Activated CD8-positive, alpha-beta memory T cell treated with anti-CD3 and anti-CD28 coated beads, Interleukin-2, amount 50 U/mL, for 1 hour (primary cell): Measurements from ENCODE around the gene PAM16.

Experiments used
- DNase-seq: peaks from one replicate; pipeline ENCODE4 v3.0.0-alpha.2; 2020; ENCODE audit errors: extremely low read depth

PAM16 gene

DNA sequence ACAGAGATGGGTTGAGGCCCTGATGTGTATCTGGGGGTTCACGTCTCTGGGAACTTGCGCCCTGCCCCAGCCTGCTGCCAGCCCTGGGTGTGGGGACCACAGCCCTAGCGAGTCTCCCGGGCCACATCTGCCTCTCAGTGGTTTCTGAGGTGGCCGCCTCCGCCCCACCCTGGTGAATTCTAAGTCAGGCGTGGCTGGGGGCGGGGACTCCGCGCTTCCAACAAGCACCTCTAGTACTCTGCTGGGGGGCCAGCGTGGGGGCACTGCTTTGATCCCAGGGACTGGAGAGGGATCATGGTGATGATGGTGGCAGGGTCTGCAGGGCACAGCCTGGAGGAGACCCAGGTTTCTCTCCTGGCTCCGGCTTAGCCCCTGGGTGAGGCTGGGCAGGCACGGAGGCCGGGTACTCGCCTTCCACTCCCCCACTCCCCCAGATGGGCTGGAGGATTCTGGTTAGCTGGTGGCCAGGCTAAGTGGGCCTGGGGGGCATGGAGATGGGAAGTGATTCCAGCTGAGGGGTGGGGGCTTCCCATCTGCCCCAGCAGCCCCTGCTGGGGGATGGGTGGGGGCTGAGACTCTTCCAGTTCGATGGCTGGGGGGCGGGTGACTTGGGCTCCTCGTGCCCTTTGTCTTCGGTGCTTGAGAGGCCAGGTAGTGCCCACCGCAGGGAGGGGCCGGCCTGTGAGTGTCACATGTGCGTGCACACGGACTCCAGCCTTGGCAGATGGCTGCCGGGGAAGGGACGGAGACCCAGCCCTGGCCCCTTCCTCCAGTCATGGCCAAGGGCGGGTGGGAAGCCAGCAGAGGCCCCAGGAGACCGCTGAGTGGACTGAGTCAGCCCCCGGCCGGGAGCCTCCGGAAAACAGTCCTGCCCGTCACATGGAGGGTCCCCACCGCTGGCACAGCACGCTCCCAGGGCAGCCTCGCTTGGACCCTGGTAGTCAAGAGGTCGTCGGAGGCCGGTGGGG is 31.4 kb downstream of the PAM16 start:
- no peak for DNase-seq

DNA sequence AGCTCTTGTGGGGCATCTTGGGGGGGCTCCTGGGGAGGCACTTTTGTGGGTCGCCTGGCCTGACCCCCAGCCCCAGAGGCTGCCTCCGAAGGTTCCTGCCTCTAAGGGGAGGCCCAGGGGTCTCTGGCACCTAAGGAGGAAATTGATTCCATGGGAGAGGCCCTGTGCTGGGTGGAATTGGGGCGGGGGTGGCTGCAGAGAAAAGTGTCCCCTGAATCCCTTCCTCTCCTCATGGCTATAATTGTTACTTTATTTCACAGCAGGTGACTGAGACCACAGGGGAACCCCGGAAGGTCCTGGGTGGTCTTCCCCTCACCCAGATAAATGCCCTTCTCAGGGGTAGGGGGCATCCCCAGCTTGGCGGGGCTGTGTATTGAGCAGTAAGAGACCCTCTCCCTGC is 32.2 kb downstream of the PAM16 start:
- DNase-seq = no peak

DNA sequence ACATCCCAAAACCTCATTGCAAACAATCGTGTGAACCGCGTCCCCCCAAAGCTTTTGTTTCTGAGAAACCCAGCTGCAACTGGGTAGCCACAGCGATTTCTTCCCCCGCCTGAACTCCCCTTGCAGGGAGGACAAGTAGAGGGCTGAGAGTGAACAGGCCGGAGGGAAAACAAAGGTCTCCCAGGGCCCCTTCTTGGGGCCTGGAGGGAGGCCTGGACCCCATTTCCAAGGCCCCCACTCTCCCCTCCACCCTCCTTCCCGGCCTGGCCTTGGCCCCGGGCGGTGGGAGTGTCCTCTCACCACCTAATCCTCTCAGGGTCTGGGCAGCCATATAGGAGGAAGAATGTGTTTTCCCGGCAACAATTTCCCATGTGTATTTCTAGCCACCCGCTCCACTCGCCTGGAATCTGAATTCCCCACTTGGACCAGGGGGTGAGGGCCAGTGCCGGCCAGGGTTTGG is 32.6 kb downstream of the PAM16 start:
- no peak for DNase-seq

DNA sequence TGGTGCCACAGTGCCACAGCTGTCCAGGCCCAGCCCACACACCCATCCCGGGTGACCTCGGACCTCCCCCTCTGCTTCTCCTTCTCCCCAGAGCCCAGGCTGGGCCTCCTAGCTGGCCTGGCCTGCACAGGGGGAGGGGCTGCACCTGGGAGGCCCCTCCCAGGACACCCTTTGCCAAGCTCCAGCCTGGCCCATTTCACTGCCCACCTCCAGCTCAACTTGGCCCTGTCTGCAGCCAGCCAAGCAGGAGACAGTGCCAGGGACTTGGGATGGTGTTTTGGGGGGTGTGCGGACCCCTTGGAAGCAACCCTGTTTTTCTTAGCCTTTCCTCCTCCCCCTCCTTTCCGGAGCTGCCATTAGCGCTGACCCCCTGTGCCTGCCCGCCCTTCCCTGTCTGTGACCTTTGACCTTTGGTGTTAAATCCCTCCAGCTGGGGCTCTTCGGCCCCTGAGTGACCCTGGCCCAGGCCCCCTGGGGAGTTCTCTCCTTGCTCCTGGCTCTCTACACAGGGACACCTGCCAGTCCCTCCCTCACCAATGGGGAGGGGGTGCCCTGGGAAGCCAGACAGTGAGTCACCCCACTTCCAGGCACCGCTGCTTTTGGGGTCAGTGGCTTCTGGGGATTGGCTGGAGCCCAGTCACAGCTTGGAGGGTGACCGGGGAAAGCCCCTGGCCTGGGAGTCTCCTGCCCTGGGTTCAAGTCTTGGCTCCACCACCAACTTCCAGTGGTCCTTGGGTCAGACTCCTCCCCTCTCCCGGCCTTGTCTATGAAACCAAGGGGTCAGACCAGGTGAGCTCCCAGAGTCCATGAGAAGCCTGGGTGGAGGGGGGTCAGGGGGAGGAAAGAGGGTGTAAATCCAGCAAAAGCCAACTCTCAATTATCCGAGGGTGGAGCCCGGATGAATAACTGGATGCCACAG is 33.3 kb downstream of the PAM16 start:
- no peak for DNase-seq

DNA sequence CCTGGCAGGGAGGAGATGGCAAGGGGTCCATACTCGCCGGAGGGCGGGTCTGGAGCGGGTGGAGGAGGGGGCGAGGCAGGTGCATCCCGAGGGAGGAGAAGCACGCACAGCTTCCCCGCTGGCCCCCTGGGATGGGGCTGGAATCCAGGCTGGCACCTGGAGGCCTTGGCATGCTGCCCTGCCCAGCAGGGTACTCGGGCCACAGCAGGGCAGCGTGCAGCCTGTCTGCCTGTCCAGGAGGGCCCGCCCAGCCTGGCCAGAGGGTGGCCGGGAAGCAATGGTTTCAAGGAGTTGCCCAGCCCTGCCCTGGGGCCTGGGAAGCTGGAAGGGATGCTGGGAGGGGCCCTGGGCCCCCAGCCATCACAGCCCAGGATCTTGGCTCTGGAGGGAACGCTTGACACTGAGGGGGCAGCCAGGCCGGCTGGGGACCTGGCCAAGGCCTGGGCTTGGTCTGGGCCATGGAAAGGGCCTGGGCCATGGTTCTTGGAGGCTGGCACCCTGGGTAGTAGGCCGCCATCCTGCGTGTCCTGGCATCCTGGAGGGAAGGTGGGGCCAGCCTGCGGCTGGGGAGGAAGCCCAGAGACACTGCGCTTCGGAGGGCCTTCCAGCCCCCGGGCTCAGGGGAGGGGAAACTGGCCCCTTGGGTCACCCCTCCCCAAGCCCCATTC is 34.1 kb downstream of the PAM16 start:
- no peak for DNase-seq

DNA sequence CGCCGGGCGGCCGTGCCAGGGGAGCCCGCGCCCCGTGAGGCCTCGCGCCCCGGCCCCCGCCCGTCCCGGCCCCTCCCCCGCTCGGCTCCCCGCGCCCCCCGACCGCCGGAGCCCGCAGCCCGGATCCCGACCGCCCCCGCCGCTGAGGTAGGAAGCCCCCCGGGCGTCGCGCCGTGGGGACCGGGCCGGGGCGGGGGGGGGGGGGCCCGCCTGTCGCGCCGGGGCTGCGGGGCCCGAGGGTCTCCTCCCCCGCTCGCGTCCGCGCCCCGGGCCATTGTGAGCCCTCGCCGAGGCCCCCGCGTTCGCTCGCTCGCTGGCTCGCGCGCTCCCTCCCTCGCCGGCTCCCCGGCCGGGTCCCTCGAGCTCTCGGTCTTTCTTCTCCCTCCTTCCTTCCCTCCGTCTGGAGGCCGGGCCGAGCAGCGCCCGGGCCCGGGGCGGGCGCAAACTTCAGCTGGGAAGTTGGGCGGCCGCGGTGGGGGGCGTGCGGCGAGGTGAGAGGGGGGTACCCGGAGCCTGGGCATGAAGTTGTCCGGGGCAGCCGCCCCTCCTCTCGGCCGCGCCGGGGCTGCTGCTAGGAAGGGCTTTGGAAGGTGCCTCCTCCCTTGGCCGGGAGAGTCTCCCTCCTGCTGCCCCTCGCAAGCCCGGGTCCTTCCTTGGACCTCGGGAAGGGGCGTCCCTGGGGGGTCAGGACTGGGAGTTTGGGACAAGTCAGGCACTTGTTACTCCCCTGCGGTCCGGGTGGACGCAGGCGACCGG is 34.8 kb downstream of the PAM16 start:
- no peak for DNase-seq

DNA sequence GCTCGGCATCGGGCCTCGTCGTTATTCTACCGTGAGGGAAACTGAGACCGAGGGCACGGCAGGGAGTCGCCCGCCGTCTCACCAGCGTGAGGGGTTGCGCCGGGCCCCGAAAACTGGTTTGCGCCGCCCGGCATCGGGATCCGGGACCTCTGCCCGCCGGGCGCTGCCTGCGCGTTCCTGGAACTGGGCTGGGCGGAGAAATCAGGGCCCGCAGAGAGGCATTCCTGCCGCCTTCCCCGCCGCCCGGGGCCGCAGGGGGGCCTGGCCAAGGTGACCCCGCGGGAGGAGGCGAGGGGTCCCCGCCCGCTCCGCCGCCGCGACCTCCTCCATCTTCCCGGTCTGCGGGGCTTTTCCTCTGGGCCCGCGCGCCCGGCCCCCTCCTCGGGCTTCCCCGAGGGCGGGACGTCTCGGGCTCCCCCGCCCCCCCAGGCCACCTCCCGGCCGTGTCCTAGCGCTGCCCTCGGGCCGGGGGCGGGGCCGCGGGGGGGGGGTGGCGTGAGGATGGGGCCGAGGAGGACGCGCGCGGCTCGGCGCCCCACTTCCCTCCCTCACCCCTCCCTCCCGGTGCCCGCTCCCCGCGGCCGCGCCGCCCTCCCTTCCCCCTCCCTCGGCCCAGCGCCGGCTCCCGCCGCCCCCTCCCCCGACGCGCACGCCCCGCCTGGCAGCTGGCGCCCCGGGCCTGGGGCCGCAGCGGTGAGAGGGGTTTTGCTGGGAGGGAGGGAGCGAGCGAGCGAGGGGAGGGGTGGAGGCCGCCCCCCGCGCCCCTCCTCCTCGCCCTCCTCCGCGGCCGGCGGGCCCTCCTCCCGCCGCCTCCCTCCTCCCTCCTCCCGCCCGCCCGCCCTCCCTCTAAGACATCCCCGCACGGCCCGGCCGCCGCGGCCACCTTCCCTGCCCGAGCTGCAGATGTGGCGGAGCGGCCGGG is 35.7 kb downstream of the PAM16 start, which contains the start of gene GLIS2:
Gene GLIS2 (plus strand): TSS at position 882 of the 922 bp plus-strand sequence. CDS start 16,214 bp downstream, outside the sequence.
- no peak for DNase-seq

DNA sequence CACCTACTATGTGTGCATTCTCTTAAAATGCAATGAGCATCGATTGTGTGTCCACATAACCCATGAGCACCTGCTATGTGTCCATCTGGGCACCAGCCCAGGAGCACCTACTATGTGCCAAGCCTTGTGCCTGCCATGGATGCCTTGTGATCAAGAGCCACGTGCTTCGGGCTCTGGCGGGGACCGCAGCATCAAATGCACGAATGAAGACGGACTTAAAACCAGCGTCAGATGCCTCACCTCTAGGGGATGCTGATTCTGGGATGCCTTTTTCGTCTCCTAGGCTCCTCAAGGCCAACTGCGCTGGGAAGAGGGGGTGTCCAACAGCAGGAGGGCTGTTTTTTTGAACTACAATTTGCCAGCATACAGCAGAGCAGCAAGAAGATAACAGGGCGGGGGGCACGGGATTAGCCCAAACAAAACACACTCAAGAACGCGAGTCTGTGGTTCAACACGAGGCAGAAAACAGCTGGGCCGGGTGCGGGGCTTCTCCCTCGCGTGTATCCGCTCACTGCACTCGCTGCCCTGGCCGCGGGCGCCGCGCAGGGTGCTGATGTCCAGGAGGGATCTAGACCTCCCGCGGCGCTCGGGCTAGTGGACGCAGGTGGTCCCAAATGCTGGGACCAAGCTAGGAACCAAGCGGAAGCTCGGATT is 36.5 kb downstream of the PAM16 start:
- DNase-seq = no peak

DNA sequence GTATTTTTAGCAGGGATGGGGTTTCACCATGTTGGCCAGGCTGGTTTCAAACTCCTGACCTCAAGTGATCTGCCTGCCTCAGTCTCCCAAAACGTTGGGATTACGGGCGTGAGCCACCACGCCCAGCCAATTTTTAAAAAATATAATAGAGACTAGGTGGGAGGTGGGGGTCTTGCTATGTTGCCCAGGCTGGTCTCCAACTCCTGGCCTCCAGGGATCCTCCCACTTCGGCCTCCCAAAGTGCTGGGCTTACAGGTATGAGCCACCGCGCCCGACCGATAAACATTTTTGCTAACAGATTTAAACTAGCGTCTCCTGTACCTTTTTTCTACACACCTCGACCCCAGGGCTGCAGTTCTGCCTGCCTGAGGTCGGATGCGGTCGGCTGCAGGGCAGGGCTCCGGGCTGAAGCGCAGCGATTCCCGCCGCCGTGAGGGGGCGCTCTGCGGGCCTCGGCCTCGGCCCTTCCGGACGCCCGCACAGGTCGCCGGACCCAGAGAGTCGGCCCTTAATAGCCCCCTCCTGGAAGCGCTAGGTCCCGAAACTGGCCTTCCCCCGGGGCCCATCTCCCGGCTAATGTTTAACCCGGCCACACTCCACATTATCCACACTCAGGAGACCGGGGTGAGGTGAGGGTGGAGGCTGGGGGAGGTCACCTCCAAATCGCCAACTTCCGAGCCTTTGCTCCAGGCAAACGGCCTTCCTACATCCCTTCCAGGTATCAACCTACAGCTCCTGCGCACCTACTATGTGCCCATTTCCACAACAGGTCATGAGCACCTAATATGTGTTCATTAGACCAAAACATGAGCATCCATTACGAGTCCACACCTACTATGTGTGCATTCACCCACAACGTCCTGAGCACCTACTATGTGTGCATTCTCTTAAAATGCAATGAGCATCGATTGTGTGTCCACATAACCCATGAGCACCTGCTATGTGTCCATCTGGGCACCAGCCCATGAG is 37.3 kb downstream of the PAM16 start:
- DNase-seq = no peak

DNA sequence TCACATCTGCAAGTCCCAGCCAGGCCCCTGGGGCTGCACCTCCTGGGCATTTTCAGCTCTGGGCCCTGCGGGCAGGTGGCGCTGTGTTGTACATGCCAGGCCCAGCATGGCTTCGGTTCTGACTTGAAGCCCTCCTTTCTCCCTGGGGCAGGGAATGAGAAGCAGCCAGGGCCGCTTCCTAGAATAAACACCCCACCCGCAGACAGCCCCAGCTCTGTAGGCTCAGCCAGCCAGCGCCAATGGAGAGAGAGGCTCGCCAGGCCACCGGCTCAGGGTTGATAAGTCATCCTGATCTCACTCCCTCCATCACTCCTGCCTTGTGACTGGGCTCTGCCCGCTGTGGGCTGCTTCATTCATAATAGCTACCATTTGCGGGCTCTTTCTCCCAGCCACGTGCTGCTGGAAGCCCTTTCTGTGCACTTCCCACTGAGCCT is 41.3 kb downstream of the PAM16 start:
- DNase-seq = peak; percentile 25

DNA sequence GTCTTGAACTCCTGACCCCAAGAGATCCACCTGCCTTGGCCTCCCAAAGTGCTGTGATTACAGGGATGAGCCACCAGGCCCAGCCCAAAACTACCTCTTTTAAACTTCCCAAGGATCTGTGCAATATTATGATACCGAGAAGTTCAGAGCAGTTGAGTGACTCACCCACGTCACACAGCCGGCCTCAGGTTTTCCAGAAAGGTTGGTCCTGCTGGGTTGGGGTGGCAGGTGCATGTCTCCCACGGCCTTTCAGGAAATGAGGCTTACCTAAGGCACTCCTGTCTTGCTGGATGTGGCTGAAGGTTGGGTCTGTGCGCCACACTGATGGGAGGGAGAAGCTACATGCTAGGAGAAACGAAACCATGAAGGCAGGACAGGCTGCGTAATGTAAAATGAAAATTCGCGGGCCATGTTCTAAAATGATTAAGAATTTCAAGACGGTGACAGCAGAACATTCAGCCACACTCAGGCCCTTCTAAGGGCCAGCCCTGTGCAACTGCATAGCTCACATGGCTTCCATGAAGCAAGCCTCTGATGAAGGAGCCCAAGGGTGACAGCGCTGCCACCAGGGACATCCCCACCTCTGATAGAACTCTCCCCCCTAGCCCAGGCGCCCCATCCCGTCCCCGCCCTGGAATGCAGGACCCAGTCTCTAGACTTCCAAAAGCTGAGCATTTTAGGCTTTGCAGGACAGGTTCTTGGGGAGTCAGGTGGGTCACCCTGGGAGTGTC is 41.9 kb downstream of the PAM16 start:
- DNase-seq = no peak

DNA sequence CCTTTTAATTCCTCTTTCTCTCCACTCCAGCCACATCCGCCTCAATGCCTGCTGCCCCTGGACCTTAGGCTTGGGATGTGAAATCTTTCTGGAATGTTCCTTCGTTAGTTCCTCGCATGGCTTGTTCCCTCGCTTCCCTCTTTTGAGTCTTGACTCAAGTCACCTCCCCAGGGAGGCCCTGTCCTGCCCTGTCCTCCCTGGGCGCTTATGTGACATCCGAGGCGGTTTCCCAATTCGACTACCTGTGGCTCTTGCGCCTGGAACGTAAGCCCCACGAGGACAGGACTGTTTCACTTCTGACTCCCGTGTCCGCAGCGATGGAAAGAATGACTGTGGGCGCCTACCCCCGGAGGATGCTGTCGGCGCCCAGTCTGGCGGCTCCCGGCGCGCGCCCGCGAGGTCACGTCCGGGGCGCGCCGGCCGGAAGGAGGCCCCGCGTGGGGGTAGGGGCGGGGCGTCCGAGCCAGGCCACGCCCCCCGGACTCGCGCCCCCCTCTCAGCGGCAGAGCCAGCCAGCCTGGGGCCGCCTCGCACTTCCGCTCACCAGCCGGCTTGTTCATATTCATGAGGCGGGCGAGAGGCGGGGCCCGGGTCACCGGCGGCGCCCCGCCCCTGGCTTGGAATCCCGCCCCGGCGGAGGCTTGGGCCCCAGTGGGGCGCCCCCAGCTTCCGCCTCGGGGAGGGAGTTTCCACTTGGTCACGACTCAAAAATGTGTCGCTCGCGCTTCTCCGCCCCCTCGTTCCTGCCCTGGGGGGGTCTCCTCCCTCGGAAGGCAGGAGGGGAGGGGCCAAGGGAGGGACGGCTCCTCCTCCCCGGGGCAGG is 43.7 kb downstream of the PAM16 start:
- peak; percentile 90 for DNase-seq

DNA sequence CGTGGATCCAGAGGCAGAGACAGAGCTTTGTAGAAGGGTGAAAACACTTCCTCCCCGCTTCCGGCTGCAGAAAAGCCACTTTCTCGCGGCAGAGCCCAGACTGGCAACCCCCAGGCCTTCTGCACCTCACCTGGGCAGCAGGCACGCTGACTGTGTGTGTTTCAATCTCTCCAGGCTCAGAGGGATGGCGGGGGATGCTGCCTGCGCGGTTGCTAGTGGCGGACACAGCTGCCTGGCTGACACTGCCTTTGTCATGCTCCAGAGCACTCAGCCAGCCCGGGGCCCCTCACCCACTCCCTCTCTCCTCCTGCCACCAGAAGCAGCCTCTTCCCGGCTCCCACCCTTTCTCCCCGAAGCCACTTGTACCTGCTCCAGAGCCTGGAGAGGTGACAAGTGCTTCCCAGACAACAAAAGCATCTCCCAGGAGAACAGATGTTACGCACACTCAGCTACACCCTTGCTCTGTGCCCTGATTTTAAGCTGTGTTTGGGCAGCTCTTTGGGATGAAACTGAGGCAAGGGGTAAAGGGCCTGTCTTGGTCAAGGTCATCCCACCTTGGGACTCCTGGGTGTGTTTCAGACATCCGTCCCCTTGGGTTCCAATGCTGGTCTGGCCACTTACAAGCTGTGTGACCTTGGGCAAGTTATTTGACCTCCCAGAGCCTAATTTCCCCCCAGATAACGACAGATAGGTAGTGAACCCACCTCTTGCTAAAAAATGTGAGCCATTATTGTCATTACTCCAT is 44.5 kb downstream of the PAM16 start:
- peak; percentile 17 for DNase-seq

DNA sequence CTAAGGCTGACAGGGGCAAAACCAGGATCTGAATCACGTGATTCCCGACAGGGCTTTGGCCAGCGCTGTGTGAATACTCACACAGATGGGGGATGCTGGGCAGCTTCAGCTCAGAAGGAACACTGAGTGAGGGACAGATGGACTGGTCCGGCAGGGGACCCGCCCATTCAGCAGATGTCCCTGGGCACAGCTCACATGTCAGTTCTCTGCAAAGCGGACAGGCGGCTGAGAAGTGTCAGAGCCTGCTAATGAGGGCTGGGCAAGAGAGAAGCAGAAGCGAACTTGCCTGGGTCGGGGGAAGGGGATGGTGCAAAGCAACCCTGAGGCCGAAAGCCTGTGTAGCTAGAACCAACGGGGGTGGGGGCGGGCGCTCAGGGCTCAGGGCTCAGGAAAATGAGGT is 47.1 kb downstream of the PAM16 start:
- no peak for DNase-seq

DNA sequence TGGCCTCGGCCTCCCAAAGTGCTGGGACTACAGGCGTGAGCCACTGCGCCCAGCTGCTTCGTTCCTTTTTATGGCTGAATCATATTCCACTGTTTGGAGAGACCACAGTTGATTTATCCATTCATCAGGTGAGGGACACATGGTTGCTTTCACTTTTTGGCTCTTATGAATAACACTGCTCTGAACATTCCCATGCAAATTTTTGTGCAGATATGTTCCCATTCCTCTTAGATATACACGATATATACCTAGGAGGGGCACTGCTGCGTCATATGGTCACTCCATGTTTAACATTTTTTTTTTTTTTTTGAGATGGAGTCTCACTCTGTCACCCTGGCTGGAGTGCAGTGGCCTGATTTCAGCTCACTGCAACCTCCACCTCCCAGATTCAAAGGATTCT is 49.2 kb downstream of the PAM16 start:
- DNase-seq = no peak

DNA sequence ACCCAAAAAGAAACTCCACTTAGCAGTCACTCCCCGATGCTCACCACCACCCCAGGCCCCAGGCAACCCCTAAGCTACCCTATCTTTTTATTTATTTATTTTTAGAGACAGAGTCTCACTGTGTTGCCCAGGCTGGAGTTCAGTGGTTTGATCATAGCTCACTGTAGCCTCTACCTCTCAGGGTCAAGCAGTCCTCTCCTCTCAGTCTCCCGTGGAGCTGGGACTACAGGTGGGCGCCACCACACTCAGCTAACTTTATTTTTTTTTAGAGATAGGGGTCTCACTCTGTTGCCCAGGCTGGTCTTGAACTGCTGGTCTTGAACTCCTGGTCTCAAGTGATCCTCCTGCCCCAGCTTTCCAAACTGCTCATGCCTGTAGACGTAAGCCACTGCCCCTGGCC is 49.9 kb downstream of the PAM16 start:
- no peak for DNase-seq
